Stimulated activated CD4-positive, alpha-beta T cell treated with anti-CD3 and anti-CD28 coated beads, Interleukin-2, amount 100 ng/mL, for 48 hours (primary cell): Measurements from ENCODE around the gene FOXP1.
"Not testable (repeated sequence)": the region's sequence is repeated elsewhere in the genome, so short reads cannot be mapped to it uniquely, and the experiment has no call there.

Source experiments
- DNase-seq, 2 donors: peaks; one replicate each; pipeline ENCODE4 v3.0.0-alpha.2; 2020

FOXP1 gene

GRCh38 chr3:71446260-71446659 lies 137.3 kb downstream of the FOXP1 start:
- DNase-seq, result no peak

DNA sequence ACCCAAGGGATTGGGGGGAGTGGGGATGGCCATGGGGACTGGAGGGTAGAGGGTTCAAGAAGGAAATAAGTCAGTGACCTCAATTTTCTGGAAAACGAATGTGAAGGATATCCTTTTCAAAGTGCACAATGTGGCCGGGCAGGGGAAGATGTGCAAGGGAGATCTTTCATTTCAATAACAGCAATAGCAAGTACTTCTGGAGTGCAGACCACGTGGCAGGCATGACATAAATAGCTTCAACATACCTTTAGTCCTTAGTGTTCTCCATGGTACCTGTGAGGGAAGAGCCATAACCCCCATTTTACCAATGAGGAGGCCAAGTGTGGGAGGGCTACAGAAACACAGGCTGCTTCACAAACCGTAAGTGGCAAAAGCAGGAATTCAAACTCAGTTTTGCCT lies 138.7 kb downstream of the FOXP1 start:
- no peak for DNase-seq

DNA sequence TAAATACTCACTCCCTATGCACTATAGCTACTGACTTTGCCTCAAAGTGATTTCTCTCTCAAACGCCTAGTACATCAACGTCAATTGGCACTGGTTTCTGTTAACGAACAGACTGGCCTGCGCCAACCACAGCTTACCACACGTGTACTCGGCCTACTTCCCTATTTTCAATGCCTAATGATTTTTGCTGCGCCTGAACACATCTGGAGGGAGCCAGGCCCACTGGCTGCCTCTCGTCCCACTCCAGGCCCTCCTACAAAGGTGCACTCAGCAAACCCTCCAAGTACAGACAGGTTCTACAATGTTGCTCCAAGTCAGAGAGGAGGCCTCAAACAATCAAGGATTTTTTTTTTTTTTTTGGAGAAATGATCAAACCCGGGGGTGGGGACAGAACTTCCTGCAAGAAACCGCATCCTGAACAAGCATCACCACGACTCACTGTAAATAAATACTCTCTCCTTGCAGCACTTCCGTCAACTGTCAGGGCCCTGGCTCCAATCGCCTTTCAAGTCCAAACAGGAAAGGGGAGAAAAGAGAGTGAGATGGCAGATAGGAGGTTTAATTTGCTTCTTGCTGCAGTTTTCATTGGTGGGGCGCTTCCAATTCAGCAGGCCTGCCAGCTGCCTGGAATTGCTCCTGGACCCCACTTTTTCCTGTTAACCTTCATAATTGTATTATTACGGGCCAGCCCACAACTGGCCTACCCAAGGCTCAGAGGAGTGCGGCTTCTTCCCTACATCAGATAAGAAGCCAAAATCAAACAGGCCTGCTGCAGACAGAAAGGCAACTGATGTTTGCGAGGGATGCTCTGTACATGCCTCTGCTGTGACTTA lies 139.3 kb downstream of the FOXP1 start:
- DNase-seq, result peak in 1 of 2 donors; percentile 44

DNA sequence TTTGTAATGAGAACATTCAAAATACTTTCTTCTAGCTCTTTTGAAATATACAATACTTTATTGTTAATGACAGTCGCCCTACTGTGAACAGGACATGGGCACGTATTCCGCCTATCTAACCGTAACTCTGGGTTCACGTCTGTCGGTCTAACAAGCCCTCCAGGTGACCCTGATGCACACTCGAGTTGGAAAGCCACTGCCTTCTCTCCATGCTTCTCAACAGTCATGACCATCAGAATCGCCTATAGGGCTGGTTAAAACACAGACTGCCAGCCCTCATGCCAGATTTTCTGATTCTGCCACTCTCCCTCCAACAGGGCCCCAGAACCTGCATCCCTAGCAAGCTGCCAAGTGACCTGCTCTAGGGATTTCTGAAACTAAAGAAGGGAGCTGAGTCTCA lies 140.2 kb downstream of the FOXP1 start:
- DNase-seq, result no peak

DNA sequence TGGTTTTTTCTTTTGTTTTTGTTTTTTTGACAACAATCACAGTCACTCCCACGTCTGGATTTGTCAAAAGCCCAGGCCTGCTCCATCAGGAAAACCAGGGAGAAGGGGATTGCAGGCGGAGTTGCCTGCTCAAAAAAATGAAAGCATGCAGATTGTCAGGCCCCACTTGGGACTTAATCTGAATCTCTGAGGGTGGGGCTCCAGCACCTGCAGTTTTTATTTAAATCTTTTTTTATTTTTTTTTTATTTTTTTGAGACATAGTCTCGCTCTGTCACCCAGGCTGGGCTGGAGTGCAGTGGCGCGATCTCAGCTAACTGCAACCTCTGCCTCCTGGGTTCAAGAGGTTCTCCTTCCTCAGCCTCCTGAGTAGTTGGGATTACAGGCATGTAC lies 140.9 kb downstream of the FOXP1 start:
- no peak for DNase-seq

GRCh38 chr3:71441925-71442651 lies 141.4 kb downstream of the FOXP1 start:
- no peak for DNase-seq

GRCh38 chr3:71441217-71441924 lies 142.2 kb downstream of the FOXP1 start:
- DNase-seq, result no peak

DNA sequence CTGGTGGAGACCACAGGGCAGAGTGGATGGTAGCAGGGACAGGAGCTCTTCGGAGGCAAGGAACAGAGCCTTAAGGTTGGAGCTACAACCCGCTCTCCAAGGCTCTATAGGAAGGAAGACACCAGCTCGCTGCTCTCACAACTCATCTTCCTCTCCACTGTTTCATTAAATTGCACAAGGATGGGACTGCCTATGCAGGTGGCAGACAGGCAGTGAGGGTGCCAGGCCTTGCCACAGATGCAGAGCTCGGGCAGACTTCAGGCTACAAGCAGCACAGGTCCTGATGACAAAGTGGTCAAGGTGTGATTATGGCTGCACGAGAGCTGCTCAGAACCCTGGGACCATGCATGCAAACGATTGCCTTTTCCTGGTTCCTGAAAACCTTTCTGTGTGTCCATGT lies 144.6 kb downstream of the FOXP1 start:
- no peak for DNase-seq

- DNase-seq, result no peak
These were observed 145.3 kb downstream of the FOXP1 start for GRCh38 chr3:71438071-71438685.

DNA sequence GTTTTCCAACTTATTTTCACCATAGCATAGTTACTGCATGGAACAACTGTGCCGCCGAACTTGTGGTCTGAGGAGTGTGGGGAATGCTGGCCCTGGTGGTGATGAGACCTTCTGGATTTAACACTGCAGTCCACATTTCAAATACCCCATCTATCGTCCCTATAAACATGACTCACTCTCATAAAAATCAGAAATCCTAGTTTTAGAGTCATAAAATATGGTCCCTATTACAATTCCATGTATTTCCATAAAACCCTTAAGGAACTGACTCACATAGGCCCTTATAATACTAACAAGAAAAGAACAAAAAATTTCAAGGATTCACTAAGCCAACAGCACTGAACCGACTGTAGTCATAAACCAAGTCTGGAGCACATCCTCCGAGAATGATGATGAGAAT lies 147.2 kb downstream of the FOXP1 start:
- DNase-seq, result no peak

GRCh38 chr3:71435836-71436235 lies 147.7 kb downstream of the FOXP1 start:
- DNase-seq, result not testable (repeated sequence)

- no peak for DNase-seq
These were observed 149.9 kb downstream of the FOXP1 start for GRCh38 chr3:71433631-71434030.

GRCh38 chr3:71432044-71432975 lies 151.2 kb downstream of the FOXP1 start:
- no peak for DNase-seq

- no peak for DNase-seq
These were observed 152.5 kb downstream of the FOXP1 start for GRCh38 chr3:71430941-71431552.

GRCh38 chr3:71429597-71429988 lies 153.9 kb downstream of the FOXP1 start:
- DNase-seq, result no peak

GRCh38 chr3:71428841-71429596 lies 154.5 kb downstream of the FOXP1 start:
- DNase-seq, result no peak

- DNase-seq, result no peak
These were observed 157.9 kb downstream of the FOXP1 start for GRCh38 chr3:71425491-71426071.

DNA sequence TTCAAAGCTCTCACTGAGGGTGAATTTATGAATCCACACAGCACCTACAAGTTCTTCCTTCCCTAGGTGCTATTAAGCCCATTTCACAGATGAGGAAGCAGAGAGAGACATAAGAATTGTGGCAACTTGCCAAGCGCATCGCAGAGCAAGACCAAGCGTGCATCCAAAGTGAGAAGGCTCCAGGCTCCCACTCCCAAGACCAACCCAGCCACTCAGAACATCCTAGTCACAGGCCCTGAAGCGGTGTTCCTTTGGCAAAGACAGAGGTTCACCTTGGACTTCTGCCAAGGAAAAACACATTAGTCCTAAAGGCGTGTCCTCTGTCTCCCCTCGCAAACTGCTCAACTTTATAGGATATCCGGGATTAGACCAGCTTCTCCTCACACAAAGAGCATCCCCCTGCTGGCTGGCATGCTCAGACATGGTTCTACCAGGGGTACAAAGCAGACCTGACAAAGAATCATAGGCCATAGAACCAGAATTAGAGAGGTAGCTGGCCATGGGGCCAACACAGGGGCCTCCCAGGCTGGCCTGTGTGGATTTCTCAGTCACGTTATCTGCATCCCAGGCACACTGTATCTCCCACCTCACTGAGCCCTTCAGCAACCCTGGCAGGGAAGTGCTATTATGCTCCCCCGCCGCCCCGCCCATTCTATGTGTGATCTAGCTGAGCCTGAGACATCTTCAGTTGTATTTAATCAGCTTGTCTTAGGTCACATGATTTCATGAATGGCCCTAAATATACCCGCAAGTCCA lies 160.2 kb downstream of the FOXP1 start:
- no peak for DNase-seq

DNA sequence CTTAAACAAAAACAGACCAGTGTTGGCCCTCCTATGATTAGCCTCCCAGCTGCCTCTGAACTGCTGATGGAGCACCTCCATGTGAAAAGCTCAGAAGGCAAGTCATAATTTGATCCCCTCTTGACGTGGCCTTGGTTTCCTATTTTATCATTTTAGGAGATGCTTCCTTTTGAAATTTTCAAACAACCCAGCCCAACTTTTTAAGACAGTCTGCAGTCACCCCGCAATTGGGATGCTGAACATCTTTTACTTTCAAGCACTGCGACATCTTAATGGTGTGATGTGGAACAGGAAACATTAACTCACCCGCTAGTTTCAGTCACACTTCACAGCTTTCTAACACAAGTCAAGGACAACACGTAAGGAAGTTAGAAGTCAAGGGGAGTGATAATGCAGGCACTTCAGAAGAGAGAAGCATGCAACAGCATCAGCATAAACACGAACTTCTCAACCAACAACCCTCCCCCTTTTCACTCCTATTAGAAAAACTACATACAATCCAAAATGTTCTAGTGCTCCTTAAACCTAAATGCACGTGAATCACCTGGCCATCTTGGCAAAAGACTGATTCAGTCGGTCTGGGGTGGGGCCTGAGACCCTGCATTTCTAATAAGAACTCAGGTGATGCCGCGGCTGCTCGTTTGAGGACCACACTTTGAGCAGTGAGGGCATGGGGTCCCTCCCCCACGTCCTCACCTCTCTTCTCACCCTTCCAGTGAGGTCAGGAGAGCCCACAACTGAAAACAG lies 161.5 kb downstream of the FOXP1 start:
- peak in 1 of 2 donors; percentile 40 for DNase-seq
